Measurements from ENCODE around the gene RNF133. TPM values are rescaled to one million over a fixed set of nuclear protein-coding genes. Genes with fewer than 3 reads are reported as not detected.
"Not testable (repeated sequence)": the region's sequence is repeated elsewhere in the genome, so short reads cannot be mapped to it uniquely, and the experiment has no call there.

The RNF133 gene
- total RNA-seq, 1 donor from 2014 or later = 1.0 TPM

DNA sequence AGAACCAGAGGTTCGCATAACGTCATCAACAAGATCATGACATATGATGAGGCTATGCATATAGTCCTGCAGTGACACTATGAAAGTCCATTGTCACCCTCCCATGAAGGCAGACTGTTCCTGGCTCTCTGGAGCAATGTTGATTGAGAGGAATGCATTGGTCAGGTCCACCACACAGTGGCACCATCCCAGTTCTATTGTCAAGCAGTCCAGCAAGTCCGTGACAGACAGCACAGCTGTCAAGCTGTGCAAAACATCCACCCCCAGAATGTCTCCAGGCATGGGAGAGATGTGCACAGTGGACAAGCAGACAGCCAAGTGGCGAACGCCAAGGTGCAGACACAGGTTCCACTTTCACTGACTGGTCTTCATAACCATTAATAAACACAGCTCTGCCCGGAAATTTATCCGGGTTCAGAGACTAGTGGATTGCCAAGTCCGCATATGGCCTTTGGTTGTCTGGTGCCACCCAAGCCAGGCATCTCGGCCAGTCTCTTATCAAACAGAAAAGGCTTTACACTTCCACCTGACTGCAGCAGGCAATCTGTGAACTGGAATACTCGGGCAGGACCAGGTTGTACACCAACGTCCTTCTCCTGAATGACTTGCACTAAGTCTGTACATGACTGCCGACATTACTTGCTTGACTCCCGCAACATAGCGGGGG, 7.2 kb downstream of the RNF133 start:
- H3K36me3 ChIP-seq (ENCODE audit: control insufficient read depth in 3 of 3, insufficient read depth in 3 of 3, low read length in 3 of 3) = no peaks in the 10 kb centered on the region
- no peaks in the 10 kb centered on the region for H3K4me1 ChIP-seq (ENCODE audit: control insufficient read depth in 3 of 3, insufficient read depth in 3 of 3, low read length in 3 of 3)
- H3K27ac ChIP-seq (ENCODE audit: low read depth, low read length) = no peak overlapping the region
- no peaks in the 10 kb centered on the region for H3K9me3 ChIP-seq (ENCODE audit: control insufficient read depth in 3 of 3, low read length in 3 of 3)
- no peak overlapping the region for H3K4me3 ChIP-seq (ENCODE audit: low read length in 3 of 3)
- H3K27me3 ChIP-seq (ENCODE audit: control insufficient read depth in 3 of 3, insufficient read depth in 3 of 3, low read length in 3 of 3) = no peaks in the 10 kb centered on the region
- no peak overlapping the region for H3K9ac ChIP-seq (ENCODE audit: low read depth in 1 of 3, low read length in 3 of 3)

DNA sequence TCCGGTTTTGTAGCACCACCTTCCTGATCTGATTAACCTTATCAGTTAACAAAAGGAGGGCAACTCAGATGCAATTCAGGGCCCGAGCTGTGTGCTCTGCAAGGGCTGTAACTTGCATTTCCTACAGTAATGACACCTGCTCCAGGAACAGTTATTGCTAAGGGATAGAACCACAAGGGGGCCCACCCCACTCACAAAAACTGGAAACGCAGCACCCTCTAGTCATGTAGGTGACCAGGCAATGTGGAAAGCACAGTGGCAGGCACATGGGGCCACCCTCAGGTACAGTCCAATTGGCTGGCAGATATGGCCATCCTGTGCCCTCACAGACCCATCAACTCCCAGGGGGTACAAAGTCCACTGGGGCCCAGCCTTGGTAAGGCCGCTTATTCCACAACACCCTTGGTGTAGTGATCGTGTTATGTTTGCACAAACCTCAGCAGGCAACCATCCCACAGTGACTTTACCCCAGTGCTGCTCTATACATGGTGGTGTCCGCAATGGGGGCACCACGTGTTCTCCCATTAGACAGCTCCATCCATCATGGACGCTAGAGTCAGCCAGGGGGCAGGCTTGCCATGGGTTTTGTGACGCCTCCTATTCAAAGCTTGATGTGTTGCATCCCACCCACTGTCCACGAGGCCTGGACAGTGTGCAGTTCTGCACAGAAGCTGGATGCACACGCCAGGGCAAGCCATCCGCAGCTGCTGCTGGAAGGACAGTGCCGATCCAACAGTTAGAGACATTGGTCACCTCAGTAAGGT, 9.4 kb downstream of the RNF133 start:
- no peaks in the 10 kb centered on the region for H3K27me3 ChIP-seq (ENCODE audit: control insufficient read depth in 3 of 3, insufficient read depth in 3 of 3, low read length in 3 of 3)
- no peak overlapping the region for H3K27ac ChIP-seq (ENCODE audit: low read depth, low read length)
- H3K9ac ChIP-seq (ENCODE audit: low read depth in 1 of 3, low read length in 3 of 3) = no peak overlapping the region
- H3K4me3 ChIP-seq (ENCODE audit: low read length in 3 of 3) = no peak overlapping the region
- H3K4me1 ChIP-seq (ENCODE audit: control insufficient read depth in 3 of 3, insufficient read depth in 3 of 3, low read length in 3 of 3) = no peaks in the 10 kb centered on the region
- no peaks in the 10 kb centered on the region for H3K9me3 ChIP-seq (ENCODE audit: control insufficient read depth in 3 of 3, low read length in 3 of 3)
- no peaks in the 10 kb centered on the region for H3K36me3 ChIP-seq (ENCODE audit: control insufficient read depth in 3 of 3, insufficient read depth in 3 of 3, low read length in 3 of 3)

DNA sequence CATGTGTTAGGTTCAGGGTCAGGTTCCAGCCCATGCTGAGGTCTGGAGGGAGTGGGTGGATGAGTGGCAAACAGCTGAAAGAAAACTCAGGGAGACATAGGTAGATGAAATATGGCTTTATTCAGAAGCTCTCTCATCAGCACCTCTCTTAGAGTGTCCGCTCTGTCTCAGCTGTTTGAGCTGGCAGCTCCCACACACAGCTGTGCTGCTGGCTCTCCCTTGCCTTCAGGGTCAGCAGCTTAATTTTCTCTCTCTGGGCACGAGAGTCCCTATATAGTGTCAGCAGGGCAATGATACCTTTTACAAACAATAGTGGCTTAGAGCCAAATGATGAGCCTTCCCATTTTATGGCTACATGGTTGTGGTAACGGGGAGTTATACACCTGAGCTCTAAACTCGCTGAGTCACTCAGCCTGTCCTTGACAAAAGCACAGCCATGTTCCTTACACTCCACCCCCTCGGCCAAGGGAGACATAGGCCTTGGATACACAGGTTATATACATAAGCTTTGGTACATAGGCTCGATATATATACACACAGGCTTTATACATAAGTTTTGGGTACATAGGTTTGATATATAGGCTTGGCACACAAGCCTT, 10.4 kb downstream of the RNF133 start:
- no peak overlapping the region for H3K27ac ChIP-seq (ENCODE audit: low read depth, low read length)
- H3K27me3 ChIP-seq (ENCODE audit: control insufficient read depth in 3 of 3, insufficient read depth in 3 of 3, low read length in 3 of 3) = no peaks in the 10 kb centered on the region
- no peak overlapping the region for H3K4me3 ChIP-seq (ENCODE audit: low read length in 3 of 3)
- no peaks in the 10 kb centered on the region for H3K4me1 ChIP-seq (ENCODE audit: control insufficient read depth in 3 of 3, insufficient read depth in 3 of 3, low read length in 3 of 3)
- no peaks in the 10 kb centered on the region for H3K36me3 ChIP-seq (ENCODE audit: control insufficient read depth in 3 of 3, insufficient read depth in 3 of 3, low read length in 3 of 3)
- H3K9ac ChIP-seq (ENCODE audit: low read depth in 1 of 3, low read length in 3 of 3) = no peak overlapping the region
- H3K9me3 ChIP-seq (ENCODE audit: control insufficient read depth in 3 of 3, low read length in 3 of 3) = no peaks in the 10 kb centered on the region

DNA sequence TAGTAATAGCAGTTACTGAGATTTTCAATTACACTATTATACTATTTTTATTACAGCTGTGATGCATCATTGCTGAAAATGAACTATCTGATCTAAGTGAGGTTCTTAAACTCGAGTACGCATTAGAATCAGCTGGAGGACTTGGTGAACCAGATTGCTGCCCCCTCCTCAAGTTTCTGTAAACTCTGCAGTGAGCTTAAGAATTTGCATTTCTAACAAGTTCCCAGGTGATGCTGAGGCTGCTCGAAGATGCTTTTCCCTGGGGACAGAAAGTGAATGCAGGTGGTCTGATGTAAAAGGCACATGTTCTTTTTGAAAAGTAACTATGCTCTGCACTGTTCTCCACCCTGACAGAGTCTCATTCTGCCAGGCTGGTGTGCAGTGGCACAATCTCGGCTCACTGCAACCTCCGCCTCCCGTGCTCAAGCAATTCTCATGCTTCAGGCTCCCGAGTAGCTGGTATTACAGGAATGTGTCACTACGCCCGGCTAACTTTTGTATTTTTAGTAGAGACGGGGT, 12.5 kb downstream of the RNF133 start:
- Histone ChIP-seq H3K4me1 (ENCODE audit: control insufficient read depth in 3 of 3, insufficient read depth in 3 of 3, low read length in 3 of 3) (no peaks in the 10 kb centered on the region), H3K27me3 (ENCODE audit: control insufficient read depth in 3 of 3, insufficient read depth in 3 of 3, low read length in 3 of 3) (no peaks in the 10 kb centered on the region), H3K9ac (ENCODE audit: low read depth in 1 of 3, low read length in 3 of 3) (no peak overlapping the region), H3K36me3 (ENCODE audit: control insufficient read depth in 3 of 3, insufficient read depth in 3 of 3, low read length in 3 of 3) (no peaks in the 10 kb centered on the region), H3K27ac (ENCODE audit: low read depth, low read length) (no peak overlapping the region), H3K9me3 (ENCODE audit: control insufficient read depth in 3 of 3, low read length in 3 of 3) (no peaks in the 10 kb centered on the region), H3K4me3 (ENCODE audit: low read length in 3 of 3) (no peak overlapping the region)

DNA sequence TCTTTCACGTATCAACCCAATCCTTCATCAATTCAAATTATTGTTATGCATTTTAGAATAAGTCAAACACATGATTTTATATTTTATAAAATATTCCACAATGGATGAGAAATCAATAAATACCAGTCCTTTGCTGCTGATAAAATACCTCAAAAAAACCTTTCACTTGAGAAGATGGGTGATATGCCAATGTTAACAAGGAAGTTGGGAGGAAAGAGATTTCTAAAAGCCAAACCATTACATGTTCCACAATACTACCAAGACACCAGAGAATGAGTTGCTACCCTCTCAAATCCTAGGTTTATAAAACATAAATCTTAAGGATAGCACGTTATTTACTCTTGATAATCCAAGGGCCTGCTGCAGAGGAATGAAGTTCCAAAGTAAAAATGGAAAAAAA, 14.4 kb downstream of the RNF133 start:
- H3K4me3 ChIP-seq (ENCODE audit: low read length in 3 of 3) = no peak overlapping the region
- H3K9me3 ChIP-seq (ENCODE audit: control insufficient read depth in 3 of 3, low read length in 3 of 3) = no peaks in the 10 kb centered on the region
- H3K4me1 ChIP-seq (ENCODE audit: control insufficient read depth in 3 of 3, insufficient read depth in 3 of 3, low read length in 3 of 3) = no peaks in the 10 kb centered on the region
- H3K9ac ChIP-seq (ENCODE audit: low read depth in 1 of 3, low read length in 3 of 3) = no peak overlapping the region
- no peaks in the 10 kb centered on the region for H3K36me3 ChIP-seq (ENCODE audit: control insufficient read depth in 3 of 3, insufficient read depth in 3 of 3, low read length in 3 of 3)
- H3K27me3 ChIP-seq (ENCODE audit: control insufficient read depth in 3 of 3, insufficient read depth in 3 of 3, low read length in 3 of 3) = no peaks in the 10 kb centered on the region
- H3K27ac ChIP-seq (ENCODE audit: low read depth, low read length) = no peak overlapping the region

DNA sequence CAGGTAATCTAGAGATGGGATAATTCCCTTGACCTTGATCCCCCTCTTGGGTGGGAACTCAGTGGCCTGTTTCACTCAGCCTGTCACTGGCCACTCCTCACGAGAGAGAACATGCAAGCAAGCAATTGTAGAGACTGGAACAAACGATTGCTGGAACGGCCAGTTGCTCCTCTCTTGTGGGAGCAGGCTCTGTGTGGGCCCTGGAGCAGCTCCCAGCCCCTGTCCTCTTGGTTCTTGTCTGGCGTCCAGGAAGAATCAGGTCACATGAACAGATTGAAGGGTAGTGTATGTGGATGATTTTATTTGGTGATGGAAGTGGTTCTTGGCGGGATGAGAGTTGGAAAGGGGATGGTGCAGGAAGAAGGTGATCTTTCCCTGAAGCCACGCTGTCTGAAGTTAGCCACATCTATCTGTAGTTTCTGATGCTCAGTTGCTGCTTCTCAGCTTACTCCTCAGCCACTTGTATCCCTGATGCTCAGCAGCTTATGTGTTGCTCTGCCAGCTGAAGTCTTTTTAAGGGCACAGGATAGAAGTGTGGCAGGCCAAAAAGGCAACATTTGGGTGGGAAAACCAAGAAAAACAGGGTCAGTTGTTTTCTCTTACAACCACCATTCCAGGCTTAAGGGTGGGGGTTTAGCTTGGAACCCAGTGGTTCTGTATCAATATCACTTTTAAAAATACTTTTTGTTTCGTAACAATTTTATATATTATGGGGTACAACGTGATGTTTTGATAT, 15.9 kb downstream of the RNF133 start:
- H3K36me3 ChIP-seq (ENCODE audit: control insufficient read depth in 3 of 3, insufficient read depth in 3 of 3, low read length in 3 of 3) = no peaks in the 10 kb centered on the region
- no peak overlapping the region for H3K27ac ChIP-seq (ENCODE audit: low read depth, low read length)
- no peak overlapping the region for H3K4me3 ChIP-seq (ENCODE audit: low read length in 3 of 3)
- no peak overlapping the region for H3K9ac ChIP-seq (ENCODE audit: low read depth in 1 of 3, low read length in 3 of 3)
- H3K27me3 ChIP-seq (ENCODE audit: control insufficient read depth in 3 of 3, insufficient read depth in 3 of 3, low read length in 3 of 3) = no peaks in the 10 kb centered on the region
- H3K4me1 ChIP-seq (ENCODE audit: control insufficient read depth in 3 of 3, insufficient read depth in 3 of 3, low read length in 3 of 3) = no peaks in the 10 kb centered on the region
- no peaks in the 10 kb centered on the region for H3K9me3 ChIP-seq (ENCODE audit: control insufficient read depth in 3 of 3, low read length in 3 of 3)

DNA sequence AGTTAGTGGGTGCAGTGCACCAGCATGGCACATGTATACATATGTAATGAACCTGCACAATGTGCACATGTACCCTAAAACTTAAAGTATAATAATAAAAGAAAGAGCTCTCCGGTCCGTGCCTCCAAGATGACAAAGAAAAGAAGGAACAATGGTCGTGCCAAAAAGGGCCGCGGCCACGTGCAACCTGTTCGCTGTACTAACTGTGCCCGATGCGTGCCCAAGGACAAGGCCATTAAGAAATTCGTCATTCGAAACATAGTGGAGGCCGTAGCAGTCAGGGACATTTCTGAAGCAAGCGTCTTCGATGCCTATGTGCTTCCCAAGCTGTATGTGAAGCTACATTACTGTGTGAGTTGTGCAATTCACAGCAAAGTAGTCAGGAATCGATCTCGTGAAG, 17.7 kb downstream of the RNF133 start:
- not testable (repeated sequence) for H3K27ac ChIP-seq (ENCODE audit: low read depth, low read length); H3K4me1 ChIP-seq (ENCODE audit: control insufficient read depth in 3 of 3, insufficient read depth in 3 of 3, low read length in 3 of 3); H3K4me3 ChIP-seq (ENCODE audit: low read length in 3 of 3); H3K27me3 ChIP-seq (ENCODE audit: control insufficient read depth in 3 of 3, insufficient read depth in 3 of 3, low read length in 3 of 3); H3K9me3 ChIP-seq (ENCODE audit: control insufficient read depth in 3 of 3, low read length in 3 of 3); H3K9ac ChIP-seq (ENCODE audit: low read depth in 1 of 3, low read length in 3 of 3); H3K36me3 ChIP-seq (ENCODE audit: control insufficient read depth in 3 of 3, insufficient read depth in 3 of 3, low read length in 3 of 3)

DNA sequence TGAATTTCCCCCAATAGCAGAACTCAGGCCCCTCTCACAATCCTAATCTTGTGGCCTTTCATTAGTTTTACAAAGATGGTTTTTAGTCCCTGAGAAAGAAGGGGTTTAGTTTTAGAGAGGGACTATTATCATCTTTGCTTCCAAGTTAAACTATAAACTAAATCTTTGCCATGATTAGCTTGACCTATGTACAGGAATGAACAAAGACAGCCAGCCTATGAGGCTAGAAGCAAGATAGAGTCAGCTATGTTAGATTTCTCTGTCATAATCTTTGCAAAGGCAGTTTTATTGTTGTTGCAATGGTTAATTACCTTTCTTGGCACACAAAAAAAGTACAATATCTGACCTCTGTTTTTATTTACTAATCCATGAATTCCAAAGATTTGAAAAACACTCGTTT, 19.1 kb downstream of the RNF133 start:
- Histone ChIP-seq H3K9me3 (ENCODE audit: control insufficient read depth in 3 of 3, low read length in 3 of 3) (no peaks in the 10 kb centered on the region), H3K36me3 (ENCODE audit: control insufficient read depth in 3 of 3, insufficient read depth in 3 of 3, low read length in 3 of 3) (no peaks in the 10 kb centered on the region), H3K4me3 (ENCODE audit: low read length in 3 of 3) (no peak overlapping the region), H3K4me1 (ENCODE audit: control insufficient read depth in 3 of 3, insufficient read depth in 3 of 3, low read length in 3 of 3) (no peaks in the 10 kb centered on the region), H3K27me3 (ENCODE audit: control insufficient read depth in 3 of 3, insufficient read depth in 3 of 3, low read length in 3 of 3) (no peaks in the 10 kb centered on the region), H3K9ac (ENCODE audit: low read depth in 1 of 3, low read length in 3 of 3) (no peak overlapping the region), H3K27ac (ENCODE audit: low read depth, low read length) (no peak overlapping the region)

DNA sequence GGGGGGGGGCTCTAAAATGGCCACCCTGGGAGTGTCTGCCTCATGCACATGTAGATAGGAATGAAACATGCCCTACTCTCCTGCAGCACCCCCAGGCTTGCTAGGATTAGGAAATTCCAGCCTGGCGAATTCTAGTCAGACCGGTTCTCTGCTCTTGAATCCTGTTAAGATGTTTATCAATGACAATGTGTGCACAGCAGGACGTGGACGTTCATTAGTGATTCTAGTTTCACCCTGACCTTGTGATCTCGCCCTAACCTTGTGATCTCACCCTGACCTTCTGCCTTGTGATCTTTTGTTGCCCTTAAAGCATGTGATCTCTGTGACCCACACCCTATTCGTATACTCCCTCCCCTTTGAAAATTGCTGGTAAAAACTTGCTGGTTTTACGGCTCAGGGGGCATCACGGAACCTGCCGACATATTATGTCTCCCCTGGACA, 19.6 kb downstream of the RNF133 start:
- not testable (repeated sequence) for H3K9ac ChIP-seq (ENCODE audit: low read depth in 1 of 3, low read length in 3 of 3); H3K27ac ChIP-seq (ENCODE audit: low read depth, low read length); H3K27me3 ChIP-seq (ENCODE audit: control insufficient read depth in 3 of 3, insufficient read depth in 3 of 3, low read length in 3 of 3)

More for the DNA sequence above, 19.6 kb downstream of the RNF133 start:
- H3K9me3 ChIP-seq (ENCODE audit: control insufficient read depth in 3 of 3, low read length in 3 of 3); H3K36me3 ChIP-seq (ENCODE audit: control insufficient read depth in 3 of 3, insufficient read depth in 3 of 3, low read length in 3 of 3); H3K4me3 ChIP-seq (ENCODE audit: low read length in 3 of 3); H3K4me1 ChIP-seq (ENCODE audit: control insufficient read depth in 3 of 3, insufficient read depth in 3 of 3, low read length in 3 of 3): not testable (repeated sequence)
